ENCODE data around the gene ANAPC10. TPM values are rescaled to one million over a fixed set of nuclear protein-coding genes. Genes with fewer than 3 reads are reported as not detected.

Gene ANAPC10
- polyA plus RNA-seq, 1 of the 3 experiments (the other 2 are of a cell fraction): 19.1 TPM

- TF ChIP-seq ELF1 (IDR thresholded peaks at IDR 0.05) (no peak), PBX3 (IDR thresholded peaks at IDR 0.05) (no peak), EP300 (IDR thresholded peaks at IDR 0.05; ENCODE audit: borderline replicate concordance in 1 of 2, low read depth in 1 of 2, low read length in 1 of 2) (no peak), GABPA (IDR thresholded peaks at IDR 0.05; ENCODE audit: low read depth) (no peak), TEAD4 (IDR thresholded peaks at IDR 0.05; ENCODE audit: borderline replicate concordance, insufficient read depth) (no peak), GATA2 (CRISPR knock-in tag; IDR thresholded peaks at IDR 0.05) (no peak), FOXJ3 (CRISPR knock-in tag; IDR thresholded peaks at IDR 0.05) (no peak), NRF1 (IDR thresholded peaks at IDR 0.05; ENCODE audit: low read depth, low read length) (no peak)
- TF ChIP-seq, protein P1, sequence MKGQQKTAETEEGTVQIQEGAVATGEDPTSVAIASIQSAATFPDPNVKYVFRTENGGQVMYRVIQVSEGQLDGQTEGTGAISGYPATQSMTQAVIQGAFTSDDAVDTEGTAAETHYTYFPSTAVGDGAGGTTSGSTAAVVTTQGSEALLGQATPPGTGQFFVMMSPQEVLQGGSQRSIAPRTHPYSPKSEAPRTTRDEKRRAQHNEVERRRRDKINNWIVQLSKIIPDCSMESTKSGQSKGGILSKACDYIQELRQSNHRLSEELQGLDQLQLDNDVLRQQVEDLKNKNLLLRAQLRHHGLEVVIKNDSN (IDR thresholded peaks at IDR 0.05; ENCODE audit: borderline replicate concordance, low read depth): no peak
- Histone ChIP-seq H3F3A (replicated peaks; ENCODE audit: insufficient read depth) (no peaks in the 10 kb centered on the region), H3K9me3 (no peaks in the 10 kb centered on the region), H2AFZ (ENCODE audit: low read depth) (no peak overlapping the region), H3K79me2 (ENCODE audit: insufficient read depth) (no peaks in the 10 kb centered on the region), H3K4me3 (ENCODE audit: low read depth in 2 of 2, low read length in 1 of 2) (no peak overlapping the region), H3K27me3 (ENCODE audit: insufficient read depth) (no peaks in the 10 kb centered on the region), H3K4me2 (no peak overlapping the region), H3K9ac (no peak overlapping the region), H3K9me2 (no peaks in the 10 kb centered on the region), H3K4me1 (ENCODE audit: control insufficient read depth in 1 of 2, insufficient read depth in 2 of 2, low read depth in 1 of 2, low read length in 1 of 2) (no peaks in the 10 kb centered on the region), H4K20me1 (ENCODE audit: insufficient read depth) (no peaks in the 10 kb centered on the region), H3K27ac (ENCODE audit: low read depth in 2 of 2, low read length in 1 of 2) (no peak overlapping the region), H3K36me3 (replicated peaks in 1 of 2; ENCODE audit: control insufficient read depth in 1 of 2, insufficient read depth in 2 of 2, low read length in 1 of 2) (no peaks in the 10 kb centered on the region)
- ChIA-PET CTCF (no interaction called here), POLR2A (no interaction called here)
- WGBS (ENCODE audit: low lambda C conversion rate): 0% methylated on average over 1 of the region's 1 CpG
- no peak for DNase-seq
These were observed 143.8 kb downstream of the ANAPC10 start for GRCh38 chr4:144954230-144954629.

GRCh38 chr4:144948421-144948820, 149.6 kb downstream of the ANAPC10 start:
- WGBS (ENCODE audit: low lambda C conversion rate): 7% methylated on average over 5 of the region's 5 CpGs
- Histone ChIP-seq H3K9ac (no peak overlapping the region), H3K9me3 (no peaks in the 10 kb centered on the region), H3K27me3 (ENCODE audit: insufficient read depth) (no peaks in the 10 kb centered on the region), H3K36me3 (replicated peaks in 1 of 2; ENCODE audit: control insufficient read depth in 1 of 2, insufficient read depth in 2 of 2, low read length in 1 of 2) (no peaks in the 10 kb centered on the region), H2AFZ (ENCODE audit: low read depth) (no peak overlapping the region), H3K4me2 (no peak overlapping the region; the same call in 1 of the 2 replicates), H3K9me2 (no peaks in the 10 kb centered on the region), H3K79me2 (ENCODE audit: insufficient read depth) (no peaks in the 10 kb centered on the region), H4K20me1 (ENCODE audit: insufficient read depth) (no peaks in the 10 kb centered on the region), H3K4me1 (ENCODE audit: control insufficient read depth in 1 of 2, insufficient read depth in 2 of 2, low read depth in 1 of 2, low read length in 1 of 2) (no peaks in the 10 kb centered on the region), H3K27ac (ENCODE audit: low read depth in 2 of 2, low read length in 1 of 2) (no peak overlapping the region), H3F3A (replicated peaks; ENCODE audit: insufficient read depth) (no peaks in the 10 kb centered on the region), H3K4me3 (ENCODE audit: low read depth in 2 of 2, low read length in 1 of 2) (no peak overlapping the region)
- DNase-seq: no peak
- CTCF ChIA-PET: interaction anchor here (1.0 kb wide), 1 partner anchor 42 kb away, joined by 3 read pairs; no protein-coding TSS in a partner anchor
- TF ChIP-seq TEAD4 (IDR thresholded peaks at IDR 0.05; ENCODE audit: borderline replicate concordance, insufficient read depth) (no peak), GABPA (IDR thresholded peaks at IDR 0.05; ENCODE audit: low read depth) (no peak), FOXM1 (IDR thresholded peaks at IDR 0.05; ENCODE audit: low read depth) (no peak), FOXJ3 (CRISPR knock-in tag; IDR thresholded peaks at IDR 0.05) (no peak), CHD2 (IDR thresholded peaks at IDR 0.05; ENCODE audit: low read length, partially characterized antibody) (no peak), SMC3 (IDR thresholded peaks at IDR 0.05; ENCODE audit: low read depth, low read length) (no peak), GATA2 (CRISPR knock-in tag; IDR thresholded peaks at IDR 0.05) (no peak), SIN3A (IDR thresholded peaks at IDR 0.05; ENCODE audit: borderline replicate concordance, low read depth, low read length) (no peak)
- TF ChIP-seq, protein P2, sequence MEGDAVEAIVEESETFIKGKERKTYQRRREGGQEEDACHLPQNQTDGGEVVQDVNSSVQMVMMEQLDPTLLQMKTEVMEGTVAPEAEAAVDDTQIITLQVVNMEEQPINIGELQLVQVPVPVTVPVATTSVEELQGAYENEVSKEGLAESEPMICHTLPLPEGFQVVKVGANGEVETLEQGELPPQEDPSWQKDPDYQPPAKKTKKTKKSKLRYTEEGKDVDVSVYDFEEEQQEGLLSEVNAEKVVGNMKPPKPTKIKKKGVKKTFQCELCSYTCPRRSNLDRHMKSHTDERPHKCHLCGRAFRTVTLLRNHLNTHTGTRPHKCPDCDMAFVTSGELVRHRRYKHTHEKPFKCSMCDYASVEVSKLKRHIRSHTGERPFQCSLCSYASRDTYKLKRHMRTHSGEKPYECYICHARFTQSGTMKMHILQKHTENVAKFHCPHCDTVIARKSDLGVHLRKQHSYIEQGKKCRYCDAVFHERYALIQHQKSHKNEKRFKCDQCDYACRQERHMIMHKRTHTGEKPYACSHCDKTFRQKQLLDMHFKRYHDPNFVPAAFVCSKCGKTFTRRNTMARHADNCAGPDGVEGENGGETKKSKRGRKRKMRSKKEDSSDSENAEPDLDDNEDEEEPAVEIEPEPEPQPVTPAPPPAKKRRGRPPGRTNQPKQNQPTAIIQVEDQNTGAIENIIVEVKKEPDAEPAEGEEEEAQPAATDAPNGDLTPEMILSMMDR (IDR thresholded peaks at IDR 0.05): no peak
- TF ChIP-seq, protein P1 (IDR thresholded peaks at IDR 0.05; ENCODE audit: borderline replicate concordance, low read depth): no peak
- POLR2A ChIA-PET: no interaction called here

All from SK-N-SH (cell line).